OCI-LY7 (cell line): ENCODE data around the gene PPM1B. TPM values are rescaled to one million over a fixed set of nuclear protein-coding genes. Genes with fewer than 3 reads are reported as not detected.

Source experiments
- BruUV-seq: library from RNA; stranded (reverse); fragments of 400-500 nt; replicated peaks from 2 replicates; lab custom pipeline; 2021; lab: Mats Ljungman, UMichigan
- CTCF ChIA-PET: fragments of 300-600 bp; sonication (Branson Sonifier 250); formaldehyde crosslinking; loops from one replicate; lab custom pipeline; 2022; ENCODE audit warnings: antibody characterized with exemption; ENCODE audit not compliant: unreplicated experiment; lab: Charles Lee
- POLR2A ChIA-PET: fragments of 300-600 bp; sonication (Branson Sonifier 250); formaldehyde crosslinking; loops from one replicate; lab custom pipeline; 2022; ENCODE audit warnings: antibody characterized with exemption; lab: Charles Lee
- DNase-seq: peaks from one replicate; pipeline ENCODE4 v3.0.0-alpha.2; 2015; ENCODE audit warnings: low spot score
- H2AFZ ChIP-seq: fragments of 200-600 bp; sonication (generic), shearing (Covaris generic); 2 replicates; pipeline ENCODE4 v1.6.1; 2014; ENCODE audit warnings: mild to moderate bottlenecking, antibody characterized with exemption, low read length, moderate library complexity
- H3K27ac ChIP-seq: fragments of 200-600 bp; sonication (generic); 2 replicates; pipeline ENCODE4 v1.5.1; 2014; ENCODE audit warnings: mixed run types, low read depth, mild to moderate bottlenecking, moderate library complexity, low read length, inconsistent platforms; ENCODE audit not compliant: poor library complexity, severe bottlenecking
- H3K36me3 ChIP-seq: fragments of 200-600 bp; sonication (generic); 2 replicates; pipeline ENCODE4 v1.6.1; 2014; ENCODE audit warnings: mild to moderate bottlenecking, antibody characterized with exemption, low read length, moderate library complexity, mixed read lengths; ENCODE audit not compliant: insufficient read depth
- H3K4me1 ChIP-seq: fragments of 200-600 bp; sonication (generic); 2 replicates; pipeline ENCODE4 v1.5.1; 2014; ENCODE audit warnings: mild to moderate bottlenecking, low read length; ENCODE audit not compliant: insufficient read depth, poor library complexity, severe bottlenecking
- H3K4me2 ChIP-seq: fragments of 200-600 bp; sonication (generic); 2 replicates; pipeline ENCODE4 v1.6.1; 2014; ENCODE audit warnings: mild to moderate bottlenecking, low read length
- H3K4me3 ChIP-seq: fragments of 200-600 bp; sonication (generic); 2 replicates; pipeline ENCODE4 v1.5.1; 2014; ENCODE audit warnings: mild to moderate bottlenecking, low read depth, low read length; ENCODE audit not compliant: poor library complexity, severe bottlenecking
- H3K79me2 ChIP-seq: fragments of 200-600 bp; sonication (generic); 2 replicates; pipeline ENCODE4 v1.6.1; 2016; ENCODE audit warnings: low read depth, mild to moderate bottlenecking, low read length, moderate library complexity, mixed read lengths; ENCODE audit not compliant: insufficient read depth
- H3K9me2 ChIP-seq: fragments of 200-600 bp; sonication (generic); 2 replicates; pipeline ENCODE4 v1.6.1; 2016; ENCODE audit warnings: mild to moderate bottlenecking, low read length, mixed read lengths; ENCODE audit not compliant: insufficient read depth
- H3K9me3 ChIP-seq: fragments of 200-600 bp; sonication (generic); 2 replicates; pipeline ENCODE4 v1.6.1; 2014; ENCODE audit warnings: mild to moderate bottlenecking, mixed run types, low read length, mixed read lengths
- H4K20me1 ChIP-seq: fragments of 200-600 bp; sonication (generic); 2 replicates; pipeline ENCODE4 v1.6.1; 2014; ENCODE audit warnings: mild to moderate bottlenecking, antibody characterized with exemption, low read length, moderate library complexity, mixed read lengths; ENCODE audit not compliant: insufficient read depth
- CTCF ChIP-seq: fragments of 200-600 bp; sonication (generic); conservative IDR thresholded peaks from 2 replicates; pipeline ENCODE4 v1.5.1; 2014; ENCODE audit warnings: mild to moderate bottlenecking, antibody characterized with exemption, low read length, moderate library complexity, mixed read lengths
- EZH2phosphoT487 ChIP-seq: fragments of 200-600 bp; sonication (generic); IDR thresholded peaks from 2 replicates; pipeline ENCODE4 v1.6.1; 2018; ENCODE audit warnings: low read depth, borderline replicate concordance, mild to moderate bottlenecking, mixed run types, antibody characterized with exemption, low read length, moderate library complexity, mixed read lengths
- intact Hi-C: fragments of 100-400 bp; cut with micrococcal nuclease; formaldehyde crosslinking; loops from one replicate; pipeline ENCODE4 v1.10.0; 2022; ENCODE audit not compliant: unreplicated experiment
- total RNA-seq, 2 experiments: library from RNA; depleted of rRNA in 1 of 2; stranded (reverse); fragments of >200 nt in 1 of 2; shearing (Covaris generic) in 1 of 2; gene quantifications; 2 replicates each; pipeline ENCODE4 v1.2.3, GENCODE V29; 2014 to 2022

PPM1B gene
- total RNA-seq, 2 experiments from 2014 or later: 24.8 to 49.8 TPM

GRCh38 chr2:44172576-44172975 is 3.9 kb downstream of the PPM1B start:
- H4K20me1 ChIP-seq: peaks cover 35% of the 10 kb centered on the region
- H3K36me3 ChIP-seq: peaks cover 14% of the 10 kb centered on the region
- no peak for DNase-seq
- H3K4me3 ChIP-seq: no peak overlapping the region
- H3K79me2 ChIP-seq: peaks cover 84% of the 10 kb centered on the region
- no peak overlapping the region for H2AFZ ChIP-seq
- H3K4me1 ChIP-seq: peaks cover 12% of the 10 kb centered on the region
- intact Hi-C loops: no loop called here
- BruUV-seq: no TSS peak
- H3K27ac ChIP-seq: no peak overlapping the region
- peaks cover 1% of the 10 kb centered on the region; the same call in 1 of the 2 replicates for H3K9me3 ChIP-seq
- no peaks in the 10 kb centered on the region for H3K9me2 ChIP-seq
- no peak overlapping the region for H3K4me2 ChIP-seq
- ChIA-PET CTCF (no interaction called here), POLR2A (interaction anchor here (0.7 to 1.9 kb wide), 3 partner anchors 9 to 189 kb away, joined by 3 to 6 read pairs (median 5); partner anchors contain the start of genes CAMKMT and PREPL)
- no peak for TF ChIP-seq EZH2phosphoT487
- TF ChIP-seq CTCF: no peak

GRCh38 chr2:44178950-44179349 is 10.3 kb downstream of the PPM1B start:
- no TSS peak for BruUV-seq

More at GRCh38 chr2:44178950-44179349, 10.3 kb downstream of the PPM1B start:
- Histone ChIP-seq H2AFZ (no peak overlapping the region), H3K9me3 (no peaks in the 10 kb centered on the region), H3K4me1 (peaks cover 3% of the 10 kb centered on the region), H3K79me2 (peaks cover 91% of the 10 kb centered on the region), H3K27ac (no peak overlapping the region), H3K4me2 (no peak overlapping the region), H3K4me3 (no peak overlapping the region), H4K20me1 (peaks cover 9% of the 10 kb centered on the region; the same call in 1 of the 2 replicates), H3K36me3 (peaks cover 52% of the 10 kb centered on the region), H3K9me2 (no peaks in the 10 kb centered on the region)
- POLR2A ChIA-PET: interaction anchor here (1.3 kb wide), 1 partner anchor 182 kb away, joined by 4 read pairs; the partner anchor contains the start of gene PREPL
- no peak for TF ChIP-seq CTCF
- no peak for TF ChIP-seq EZH2phosphoT487
- DNase-seq: no peak
- intact Hi-C loops: no loop called here
- CTCF ChIA-PET: no interaction called here
